H1 (cell line): ENCODE results near the gene CCBE1. TPM values are rescaled to one million over a fixed set of nuclear protein-coding genes. Genes with fewer than 3 reads are reported as not detected.

Experiments used
- SIN3A ChIP-seq, 2 experiments: IDR thresholded peaks in 1 of 2; conservative IDR thresholded peaks in 1 of 2; 2 replicates each; pipeline ENCODE4 v1.6.1; 2011 to 2012; ENCODE audit warnings: low read length in 2 of 2, improper control_type of control experiment in 1 of 2, low read depth in 1 of 2, mild to moderate bottlenecking in 1 of 2
- polyA plus RNA-seq, 7 experiments: library from polyadenylated mRNA; depleted of rRNA in 3 of 7; stranded (reverse) in 5 of 7; unstranded in 2 of 7; fragments of >200 nt in 5 of 7; fragments of 200-250 nt in 2 of 7; gene quantifications; 1 replicate in 5 of 7; 2 replicates in 1 of 7; 4 replicates in 1 of 7; pipeline versions ENCODE4 v1.2.1 to v1.2.3, GENCODE V29; 2011 to 2013; ENCODE audit warnings: missing spikeins in 2 of 7, mixed read lengths in 2 of 7
- total RNA-seq: library from RNA; stranded (reverse); fragmentation: NEBNext Ultra II Directional; extraction: Animal tissue kit (Norgen Biotek cat#: 25700); gene quantifications from 2 replicates; pipeline ENCODE4 v1.2.1, GENCODE V29; 2021
- TF ChIP-seq, protein P1 (sequence below): IDR thresholded peaks from 2 replicates; pipeline ENCODE4 v1.6.1; 2012; ENCODE audit warnings: low read length, inconsistent platforms

The CCBE1 gene
- total and polyA plus RNA-seq, 2 of the 8 experiments (the other 6 are each of a cell fraction or from before 2014, with no cell fraction given), result 2.1 to 2.6 TPM

GRCh38 chr18:59671551-59671950 lies 25.7 kb downstream of the CCBE1 start (continued):
- TF ChIP-seq, protein P1, sequence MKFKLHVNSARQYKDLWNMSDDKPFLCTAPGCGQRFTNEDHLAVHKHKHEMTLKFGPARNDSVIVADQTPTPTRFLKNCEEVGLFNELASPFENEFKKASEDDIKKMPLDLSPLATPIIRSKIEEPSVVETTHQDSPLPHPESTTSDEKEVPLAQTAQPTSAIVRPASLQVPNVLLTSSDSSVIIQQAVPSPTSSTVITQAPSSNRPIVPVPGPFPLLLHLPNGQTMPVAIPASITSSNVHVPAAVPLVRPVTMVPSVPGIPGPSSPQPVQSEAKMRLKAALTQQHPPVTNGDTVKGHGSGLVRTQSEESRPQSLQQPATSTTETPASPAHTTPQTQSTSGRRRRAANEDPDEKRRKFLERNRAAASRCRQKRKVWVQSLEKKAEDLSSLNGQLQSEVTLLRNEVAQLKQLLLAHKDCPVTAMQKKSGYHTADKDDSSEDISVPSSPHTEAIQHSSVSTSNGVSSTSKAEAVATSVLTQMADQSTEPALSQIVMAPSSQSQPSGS, result no peak
- TF ChIP-seq SIN3A (conservative IDR thresholded peaks at IDR 0.05 in 1 of 2, IDR thresholded peaks at IDR 0.05 in 1 of 2; ENCODE audit: low read depth in 1 of 2, low read length in 2 of 2), result no peak
